Measurements from ENCODE around the gene ACSF2.

GRCh38 chr17:50425682-50426471 is at the start of gene ACSF2:
- TF ChIP-seq CTCF (IDR thresholded peaks at IDR 0.05; ENCODE audit: borderline replicate concordance, extremely low read depth, low read length, poor library complexity, severe bottlenecking) (peak; percentile 40), EZH2 (IDR thresholded peaks at IDR 0.05; ENCODE audit: borderline replicate concordance, low read depth, low read length, severe bottlenecking) (no peak)
